HG02870 (cell line): Measurements from ENCODE around the gene SPRYD3.

Experiments used
- ATAC-seq: cut with Tn5 transposase; IDR thresholded peaks from one replicate; pipeline ENCODE4 v1.9.1; 2021; ENCODE audit warnings: mild to moderate bottlenecking, moderate library complexity; ENCODE audit not compliant: unreplicated experiment

The SPRYD3 gene

GRCh38 chr12:53086361-53086760, 7.2 kb upstream of the SPRYD3 start:
- ATAC-seq: no peak

GRCh38 chr12:53082637-53083175, 3.5 kb upstream of the SPRYD3 start:
- ATAC-seq: no peak

GRCh38 chr12:53078425-53079225, 565 bp downstream of the SPRYD3 start:
- ATAC-seq: peak; percentile 15

GRCh38 chr12:53077030-53077429, 2.2 kb downstream of the SPRYD3 start:
- no peak for ATAC-seq

GRCh38 chr12:53076461-53076860, 2.7 kb downstream of the SPRYD3 start:
- ATAC-seq: no peak

GRCh38 chr12:53074999-53075370, 4.2 kb downstream of the SPRYD3 start:
- ATAC-seq: no peak

GRCh38 chr12:53074283-53074998, 4.7 kb downstream of the SPRYD3 start:
- ATAC-seq: no peak

GRCh38 chr12:53073881-53074280, 5.3 kb downstream of the SPRYD3 start:
- no peak for ATAC-seq

GRCh38 chr12:53071591-53072551, 7.3 kb downstream of the SPRYD3 start:
- no peak for ATAC-seq

GRCh38 chr12:53070877-53071492, 8.2 kb downstream of the SPRYD3 start:
- no peak for ATAC-seq

- ATAC-seq: no peak
These were observed 9.4 kb downstream of the SPRYD3 start for GRCh38 chr12:53069621-53070410.

- no peak for ATAC-seq
These were observed 10.2 kb downstream of the SPRYD3 start for GRCh38 chr12:53068811-53069585.

GRCh38 chr12:53067993-53068770, 11.0 kb downstream of the SPRYD3 start:
- ATAC-seq: no peak

- ATAC-seq: no peak
These were observed 11.9 kb downstream of the SPRYD3 start for GRCh38 chr12:53067074-53067992.

- no peak for ATAC-seq
These were observed 12.9 kb downstream of the SPRYD3 start for GRCh38 chr12:53065975-53066931.

GRCh38 chr12:53065470-53065869, 13.7 kb downstream of the SPRYD3 start:
- no peak for ATAC-seq
